GM12874 (cell line): Measurements from ENCODE around the gene ANO7.

Source experiments
- TF ChIP-seq, protein P1 (sequence below): IDR thresholded peaks from 2 replicates; pipeline ENCODE4 v1.5.1; 2011; ENCODE audit warnings: low read depth, mild to moderate bottlenecking, control low read depth, low read length, moderate library complexity; ENCODE audit not compliant: insufficient read depth

The ANO7 gene

DNA sequence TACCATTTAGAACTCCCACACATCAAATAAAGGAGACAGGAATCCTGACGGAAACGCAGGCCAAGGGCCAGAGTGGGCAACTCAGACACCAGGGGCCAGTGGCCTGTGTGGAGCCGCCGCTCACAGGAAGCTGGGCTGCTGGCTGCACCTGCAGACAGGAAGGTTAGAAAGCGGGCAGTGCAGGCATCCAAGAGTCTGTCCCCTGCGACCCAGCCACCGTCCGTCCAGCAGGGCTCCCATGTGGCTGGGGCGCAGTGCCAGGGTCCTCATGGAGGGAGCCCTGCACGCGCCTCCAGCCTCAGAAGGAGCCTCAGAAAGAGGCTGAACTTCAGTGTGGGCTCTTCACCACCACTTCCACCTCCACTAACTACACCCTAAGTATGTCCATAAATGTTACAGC lies 2.5 kb upstream of the ANO7 start:
- TF ChIP-seq, protein P1, sequence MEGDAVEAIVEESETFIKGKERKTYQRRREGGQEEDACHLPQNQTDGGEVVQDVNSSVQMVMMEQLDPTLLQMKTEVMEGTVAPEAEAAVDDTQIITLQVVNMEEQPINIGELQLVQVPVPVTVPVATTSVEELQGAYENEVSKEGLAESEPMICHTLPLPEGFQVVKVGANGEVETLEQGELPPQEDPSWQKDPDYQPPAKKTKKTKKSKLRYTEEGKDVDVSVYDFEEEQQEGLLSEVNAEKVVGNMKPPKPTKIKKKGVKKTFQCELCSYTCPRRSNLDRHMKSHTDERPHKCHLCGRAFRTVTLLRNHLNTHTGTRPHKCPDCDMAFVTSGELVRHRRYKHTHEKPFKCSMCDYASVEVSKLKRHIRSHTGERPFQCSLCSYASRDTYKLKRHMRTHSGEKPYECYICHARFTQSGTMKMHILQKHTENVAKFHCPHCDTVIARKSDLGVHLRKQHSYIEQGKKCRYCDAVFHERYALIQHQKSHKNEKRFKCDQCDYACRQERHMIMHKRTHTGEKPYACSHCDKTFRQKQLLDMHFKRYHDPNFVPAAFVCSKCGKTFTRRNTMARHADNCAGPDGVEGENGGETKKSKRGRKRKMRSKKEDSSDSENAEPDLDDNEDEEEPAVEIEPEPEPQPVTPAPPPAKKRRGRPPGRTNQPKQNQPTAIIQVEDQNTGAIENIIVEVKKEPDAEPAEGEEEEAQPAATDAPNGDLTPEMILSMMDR, result no peak

DNA sequence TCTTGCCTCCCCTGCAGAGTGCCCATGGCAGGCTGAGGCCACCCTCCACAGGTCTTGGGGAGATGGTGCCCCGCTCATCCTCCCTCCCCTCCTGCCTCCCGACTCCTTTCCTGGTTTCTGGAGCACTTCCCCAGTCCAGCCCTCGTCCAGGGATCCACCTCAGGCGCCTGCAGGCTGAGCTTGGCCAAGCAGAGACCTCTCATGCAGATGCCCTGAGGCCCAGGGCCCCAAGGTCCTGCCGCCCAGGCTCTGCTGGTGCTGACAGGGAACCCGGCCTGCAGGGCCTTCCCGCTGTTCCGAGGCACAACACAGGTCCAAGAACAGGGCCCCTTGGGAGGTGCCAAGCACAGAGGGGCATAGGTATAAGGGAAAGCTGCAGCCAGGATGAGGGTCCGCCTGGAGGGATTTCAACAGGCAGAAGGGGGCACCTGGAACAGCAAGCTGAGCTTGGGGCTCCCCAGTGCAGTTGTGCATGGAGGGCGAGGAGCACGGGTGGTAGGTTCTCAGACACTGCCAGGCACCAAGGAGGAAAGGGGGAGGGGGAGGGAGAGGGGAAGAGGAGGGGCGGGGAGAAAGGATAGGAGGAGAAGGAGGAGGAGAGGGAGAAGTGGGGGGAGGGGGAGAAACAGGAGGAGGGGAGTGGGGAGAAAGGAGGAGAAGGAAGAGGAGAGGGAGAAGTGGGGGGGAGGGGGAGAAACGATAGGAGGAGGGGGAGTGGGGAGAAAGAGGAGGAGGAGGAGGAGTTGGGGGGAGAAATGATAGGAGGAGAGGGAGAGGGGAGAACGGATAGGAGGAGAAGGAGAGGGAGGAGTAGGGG lies 1.2 kb upstream of the ANO7 start:
- TF ChIP-seq, protein P1, result no peak

- TF ChIP-seq, protein P1, result no peak
These were observed 601 bp upstream of the ANO7 start for GRCh38 chr2:241187918-241188234.

DNA sequence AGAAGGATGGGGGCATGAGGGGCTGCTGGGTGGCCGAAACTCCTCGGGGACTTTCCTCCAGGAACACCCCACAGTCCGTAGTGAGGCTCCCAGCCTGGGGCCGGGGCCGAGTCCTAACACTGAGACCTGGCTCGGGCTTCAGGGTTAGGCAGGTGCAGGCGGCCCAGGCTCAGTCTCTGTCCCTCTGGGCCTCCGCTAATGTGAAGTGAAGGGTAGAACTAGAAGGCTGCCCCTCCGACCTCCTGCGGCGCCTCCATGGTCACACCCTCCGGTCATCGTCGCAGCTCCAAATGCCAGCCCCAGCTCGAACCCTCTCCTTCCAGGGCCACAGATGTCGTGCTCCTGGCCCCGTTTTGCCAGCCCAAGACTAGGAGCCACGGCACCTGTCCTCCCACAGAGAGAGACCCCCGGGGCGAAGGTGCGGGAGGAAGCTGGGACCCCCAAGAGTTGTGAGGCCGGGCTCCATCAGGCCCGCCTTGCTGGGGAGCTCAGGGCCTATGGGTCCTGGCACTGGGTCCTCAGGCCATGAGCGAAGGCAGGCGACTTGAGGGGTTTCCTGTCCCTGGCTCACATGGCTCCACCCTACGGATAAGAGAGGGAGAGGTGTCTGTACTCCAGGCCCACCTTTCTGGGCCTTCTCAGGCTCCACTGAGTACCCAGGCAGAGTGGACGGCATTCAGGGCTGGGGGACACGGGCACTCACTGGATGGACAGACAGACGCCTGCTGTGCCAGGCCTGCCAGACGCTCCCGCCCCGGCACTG lies 797 bp downstream of the ANO7 start:
- TF ChIP-seq, protein P1, result no peak

- TF ChIP-seq, protein P1, result no peak
These were observed 1.4 kb downstream of the ANO7 start for GRCh38 chr2:241189856-241190201.

DNA sequence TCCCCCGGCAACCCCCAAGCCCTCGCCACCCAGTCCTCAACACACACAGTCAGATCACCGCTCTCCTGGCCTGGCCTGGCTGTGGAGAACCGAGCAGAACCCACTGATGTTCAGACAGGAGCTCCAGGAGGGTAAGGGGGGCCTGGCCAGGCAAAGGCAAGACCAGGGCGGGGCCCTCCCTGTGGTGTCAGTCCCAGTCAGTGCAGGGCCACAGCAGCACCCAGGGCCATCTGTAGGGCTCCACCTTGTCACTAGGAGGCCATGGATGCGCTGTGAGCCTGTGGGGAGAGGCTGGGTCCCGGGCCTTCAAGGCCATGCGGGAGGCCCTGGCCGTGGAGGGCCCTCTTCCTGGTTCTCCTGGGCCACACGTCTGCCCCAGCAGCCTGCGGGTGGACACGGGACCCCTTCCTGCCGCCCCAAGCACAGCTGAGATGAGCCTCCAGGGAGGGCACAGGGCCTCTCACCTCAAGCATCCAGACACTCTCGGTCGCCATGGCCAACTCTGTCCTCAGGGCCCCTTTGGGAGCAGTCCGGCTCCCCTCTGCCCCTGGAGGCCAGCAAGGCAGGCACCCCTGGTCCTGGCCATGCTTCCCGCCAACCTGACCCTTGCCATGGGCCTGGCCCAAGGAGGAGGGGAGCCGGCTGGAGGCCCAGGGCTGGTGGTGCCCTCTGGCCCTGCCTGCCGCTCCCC lies 2.0 kb downstream of the ANO7 start:
- TF ChIP-seq, protein P1, result no peak

DNA sequence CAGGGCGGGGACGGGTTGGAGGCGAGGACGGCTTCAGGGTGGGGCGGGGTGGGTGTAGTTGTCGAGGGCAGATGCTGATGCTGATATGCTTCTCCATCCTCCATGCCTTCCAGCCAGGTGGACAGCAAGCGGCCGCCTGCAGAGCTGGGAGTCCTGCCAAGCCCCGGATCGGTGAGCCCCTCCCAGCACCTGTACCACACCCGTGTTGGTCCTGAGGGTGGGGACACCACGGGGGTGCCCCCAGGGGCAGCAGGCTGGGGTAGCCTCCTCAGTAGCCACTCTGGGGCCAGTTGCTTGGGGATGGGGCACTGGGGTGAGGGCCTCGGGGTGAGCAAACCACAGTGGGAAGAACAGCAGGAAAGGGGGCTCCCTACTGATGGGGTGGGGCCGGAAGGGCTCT lies 2.6 kb downstream of the ANO7 start:
- TF ChIP-seq, protein P1, result no peak
